H1 (cell line): Measurements from ENCODE around the gene NBDY. TPM values are rescaled to one million over a fixed set of nuclear protein-coding genes. Genes with fewer than 3 reads are reported as not detected.

Experiments
- GABPA ChIP-seq: IDR thresholded peaks from 2 replicates; pipeline ENCODE4 v1.6.1; 2011; ENCODE audit warnings: mild to moderate bottlenecking, low read length, moderate library complexity, borderline replicate concordance; ENCODE audit not compliant: insufficient read depth
- MAFK ChIP-seq: IDR thresholded peaks from 2 replicates; pipeline ENCODE4 v1.6.1; 2012; ENCODE audit warnings: low read depth, mild to moderate bottlenecking, improper control_type of control experiment, low read length
- MAX ChIP-seq: IDR thresholded peaks from 2 replicates; pipeline ENCODE4 v1.6.1; 2012; ENCODE audit warnings: inconsistent platforms
- POLR2AphosphoS5 ChIP-seq: IDR thresholded peaks from 2 replicates; pipeline ENCODE4 v1.6.1; 2011; ENCODE audit warnings: low read depth, low read length
- SIN3A ChIP-seq, 2 experiments: IDR thresholded peaks in 1 of 2; conservative IDR thresholded peaks in 1 of 2; 2 replicates each; pipeline ENCODE4 v1.6.1; 2011 to 2012; ENCODE audit warnings: low read length in 2 of 2, improper control_type of control experiment in 1 of 2, low read depth in 1 of 2, mild to moderate bottlenecking in 1 of 2
- SRF ChIP-seq: IDR thresholded peaks from 2 replicates; pipeline ENCODE4 v1.6.1; 2011; ENCODE audit warnings: mild to moderate bottlenecking, low read depth, low read length, moderate library complexity
- SUZ12 ChIP-seq: fragments of 200-600 bp; sonication (generic); IDR thresholded peaks from 2 replicates; pipeline ENCODE4 v1.6.1; 2012; ENCODE audit warnings: mild to moderate bottlenecking, inconsistent platforms, low read length, moderate library complexity, mixed read lengths
- polyA plus RNA-seq, 7 experiments: library from polyadenylated mRNA; depleted of rRNA in 3 of 7; stranded (reverse) in 5 of 7; unstranded in 2 of 7; fragments of >200 nt in 5 of 7; fragments of 200-250 nt in 2 of 7; gene quantifications; 1 replicate in 5 of 7; 2 replicates in 1 of 7; 4 replicates in 1 of 7; pipeline versions ENCODE4 v1.2.1 to v1.2.3, GENCODE V29; 2011 to 2013; ENCODE audit warnings: missing spikeins in 2 of 7, mixed read lengths in 2 of 7
- total RNA-seq: library from RNA; stranded (reverse); fragmentation: NEBNext Ultra II Directional; extraction: Animal tissue kit (Norgen Biotek cat#: 25700); gene quantifications from 2 replicates; pipeline ENCODE4 v1.2.1, GENCODE V29; 2021
- TF ChIP-seq, protein P1 (sequence below): fragments of 300-600 bp; sonication (generic); IDR thresholded peaks from 2 replicates; pipeline ENCODE4 v1.7.1; 2012; ENCODE audit warnings: low read length, moderate library complexity, mild to moderate bottlenecking, inconsistent platforms; ENCODE audit not compliant: insufficient replicate concordance

NBDY gene
- total and polyA plus RNA-seq, 2 of the 8 experiments (the other 6 are each of a cell fraction or from before 2014, with no cell fraction given), result 42.3 to 57.8 TPM

DNA sequence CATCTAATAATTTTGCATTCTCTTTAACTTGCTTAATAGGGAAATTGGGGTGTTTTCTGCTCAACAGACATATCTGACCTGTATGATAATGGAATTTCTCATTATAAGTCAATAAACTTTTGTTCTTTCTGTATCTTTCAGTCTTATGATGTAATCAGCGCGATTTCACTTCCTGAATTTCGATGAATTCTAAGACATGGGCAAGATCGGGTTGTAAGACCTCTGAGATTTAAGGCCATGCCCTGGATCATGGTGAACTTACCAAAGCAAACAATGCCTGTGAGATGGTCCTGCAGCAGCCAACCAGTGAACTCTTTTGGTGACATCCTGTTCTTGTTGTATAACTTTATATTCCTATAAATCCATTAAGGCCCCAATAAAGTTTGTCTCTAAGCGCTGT is 88.1 kb downstream of the NBDY start (continued):
- TF ChIP-seq MAX, result no peak
- TF ChIP-seq, protein P1, sequence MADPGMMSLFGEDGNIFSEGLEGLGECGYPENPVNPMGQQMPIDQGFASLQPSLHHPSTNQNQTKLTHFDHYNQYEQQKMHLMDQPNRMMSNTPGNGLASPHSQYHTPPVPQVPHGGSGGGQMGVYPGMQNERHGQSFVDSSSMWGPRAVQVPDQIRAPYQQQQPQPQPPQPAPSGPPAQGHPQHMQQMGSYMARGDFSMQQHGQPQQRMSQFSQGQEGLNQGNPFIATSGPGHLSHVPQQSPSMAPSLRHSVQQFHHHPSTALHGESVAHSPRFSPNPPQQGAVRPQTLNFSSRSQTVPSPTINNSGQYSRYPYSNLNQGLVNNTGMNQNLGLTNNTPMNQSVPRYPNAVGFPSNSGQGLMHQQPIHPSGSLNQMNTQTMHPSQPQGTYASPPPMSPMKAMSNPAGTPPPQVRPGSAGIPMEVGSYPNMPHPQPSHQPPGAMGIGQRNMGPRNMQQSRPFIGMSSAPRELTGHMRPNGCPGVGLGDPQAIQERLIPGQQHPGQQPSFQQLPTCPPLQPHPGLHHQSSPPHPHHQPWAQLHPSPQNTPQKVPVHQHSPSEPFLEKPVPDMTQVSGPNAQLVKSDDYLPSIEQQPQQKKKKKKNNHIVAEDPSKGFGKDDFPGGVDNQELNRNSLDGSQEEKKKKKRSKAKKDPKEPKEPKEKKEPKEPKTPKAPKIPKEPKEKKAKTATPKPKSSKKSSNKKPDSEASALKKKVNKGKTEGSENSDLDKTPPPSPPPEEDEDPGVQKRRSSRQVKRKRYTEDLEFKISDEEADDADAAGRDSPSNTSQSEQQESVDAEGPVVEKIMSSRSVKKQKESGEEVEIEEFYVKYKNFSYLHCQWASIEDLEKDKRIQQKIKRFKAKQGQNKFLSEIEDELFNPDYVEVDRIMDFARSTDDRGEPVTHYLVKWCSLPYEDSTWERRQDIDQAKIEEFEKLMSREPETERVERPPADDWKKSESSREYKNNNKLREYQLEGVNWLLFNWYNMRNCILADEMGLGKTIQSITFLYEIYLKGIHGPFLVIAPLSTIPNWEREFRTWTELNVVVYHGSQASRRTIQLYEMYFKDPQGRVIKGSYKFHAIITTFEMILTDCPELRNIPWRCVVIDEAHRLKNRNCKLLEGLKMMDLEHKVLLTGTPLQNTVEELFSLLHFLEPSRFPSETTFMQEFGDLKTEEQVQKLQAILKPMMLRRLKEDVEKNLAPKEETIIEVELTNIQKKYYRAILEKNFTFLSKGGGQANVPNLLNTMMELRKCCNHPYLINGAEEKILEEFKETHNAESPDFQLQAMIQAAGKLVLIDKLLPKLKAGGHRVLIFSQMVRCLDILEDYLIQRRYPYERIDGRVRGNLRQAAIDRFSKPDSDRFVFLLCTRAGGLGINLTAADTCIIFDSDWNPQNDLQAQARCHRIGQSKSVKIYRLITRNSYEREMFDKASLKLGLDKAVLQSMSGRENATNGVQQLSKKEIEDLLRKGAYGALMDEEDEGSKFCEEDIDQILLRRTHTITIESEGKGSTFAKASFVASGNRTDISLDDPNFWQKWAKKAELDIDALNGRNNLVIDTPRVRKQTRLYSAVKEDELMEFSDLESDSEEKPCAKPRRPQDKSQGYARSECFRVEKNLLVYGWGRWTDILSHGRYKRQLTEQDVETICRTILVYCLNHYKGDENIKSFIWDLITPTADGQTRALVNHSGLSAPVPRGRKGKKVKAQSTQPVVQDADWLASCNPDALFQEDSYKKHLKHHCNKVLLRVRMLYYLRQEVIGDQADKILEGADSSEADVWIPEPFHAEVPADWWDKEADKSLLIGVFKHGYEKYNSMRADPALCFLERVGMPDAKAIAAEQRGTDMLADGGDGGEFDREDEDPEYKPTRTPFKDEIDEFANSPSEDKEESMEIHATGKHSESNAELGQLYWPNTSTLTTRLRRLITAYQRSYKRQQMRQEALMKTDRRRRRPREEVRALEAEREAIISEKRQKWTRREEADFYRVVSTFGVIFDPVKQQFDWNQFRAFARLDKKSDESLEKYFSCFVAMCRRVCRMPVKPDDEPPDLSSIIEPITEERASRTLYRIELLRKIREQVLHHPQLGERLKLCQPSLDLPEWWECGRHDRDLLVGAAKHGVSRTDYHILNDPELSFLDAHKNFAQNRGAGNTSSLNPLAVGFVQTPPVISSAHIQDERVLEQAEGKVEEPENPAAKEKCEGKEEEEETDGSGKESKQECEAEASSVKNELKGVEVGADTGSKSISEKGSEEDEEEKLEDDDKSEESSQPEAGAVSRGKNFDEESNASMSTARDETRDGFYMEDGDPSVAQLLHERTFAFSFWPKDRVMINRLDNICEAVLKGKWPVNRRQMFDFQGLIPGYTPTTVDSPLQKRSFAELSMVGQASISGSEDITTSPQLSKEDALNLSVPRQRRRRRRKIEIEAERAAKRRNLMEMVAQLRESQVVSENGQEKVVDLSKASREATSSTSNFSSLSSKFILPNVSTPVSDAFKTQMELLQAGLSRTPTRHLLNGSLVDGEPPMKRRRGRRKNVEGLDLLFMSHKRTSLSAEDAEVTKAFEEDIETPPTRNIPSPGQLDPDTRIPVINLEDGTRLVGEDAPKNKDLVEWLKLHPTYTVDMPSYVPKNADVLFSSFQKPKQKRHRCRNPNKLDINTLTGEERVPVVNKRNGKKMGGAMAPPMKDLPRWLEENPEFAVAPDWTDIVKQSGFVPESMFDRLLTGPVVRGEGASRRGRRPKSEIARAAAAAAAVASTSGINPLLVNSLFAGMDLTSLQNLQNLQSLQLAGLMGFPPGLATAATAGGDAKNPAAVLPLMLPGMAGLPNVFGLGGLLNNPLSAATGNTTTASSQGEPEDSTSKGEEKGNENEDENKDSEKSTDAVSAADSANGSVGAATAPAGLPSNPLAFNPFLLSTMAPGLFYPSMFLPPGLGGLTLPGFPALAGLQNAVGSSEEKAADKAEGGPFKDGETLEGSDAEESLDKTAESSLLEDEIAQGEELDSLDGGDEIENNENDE, result no peak
- no peak for TF ChIP-seq GABPA
- no peak for TF ChIP-seq SUZ12
- TF ChIP-seq MAFK, result no peak
- TF ChIP-seq SIN3A (conservative IDR thresholded peaks at IDR 0.05 in 1 of 2, IDR thresholded peaks at IDR 0.05 in 1 of 2; ENCODE audit: low read depth in 1 of 2, low read length in 2 of 2), result no peak
- no peak for TF ChIP-seq SRF
- no peak for TF ChIP-seq POLR2AphosphoS5
